Naive thymus-derived CD4-positive, alpha-beta T cell (primary cell): ENCODE measurements around the gene IREB2. TPM values are rescaled to one million over a fixed set of nuclear protein-coding genes. Genes with fewer than 3 reads are reported as not detected.

Source experiments
- ATAC-seq: fragments of 150-1000 bp; cut with Tn5 transposase; 2 replicates; pipeline ENCODE4 v1.10.0; 2021; ENCODE audit warnings: mild to moderate bottlenecking, moderate library complexity
- CTCF ChIA-PET: fragments of 350-600 bp; sonication (Branson Sonifier 250); formaldehyde crosslinking; loops from one replicate; lab custom pipeline; 2021; ENCODE audit warnings: antibody characterized with exemption; lab: Charles Lee
- POLR2A ChIA-PET: fragments of 350-600 bp; sonication (Branson Sonifier 250); formaldehyde crosslinking; loops from one replicate; lab custom pipeline; 2021; ENCODE audit warnings: antibody characterized with exemption, inconsistent platforms; lab: Charles Lee
- DNase-seq, 9 donors: peaks; one replicate each; pipeline versions ENCODE4 v3.0.0 to v3.0.0-alpha.2; 2020 to 2022; ENCODE audit warnings: mixed read lengths in 1 of 9
- H3K27ac ChIP-seq: one replicate; pipeline ENCODE4 v1.7.0; 2013; ENCODE audit warnings: mild to moderate bottlenecking, low read depth, low read length, moderate library complexity
- H3K27me3 ChIP-seq, 2 donors: one replicate each; pipeline ENCODE4 v1.7.0; 2013; ENCODE audit warnings: low read length in 2 of 2, mild to moderate bottlenecking in 2 of 2, moderate library complexity in 2 of 2; ENCODE audit not compliant: control insufficient read depth in 2 of 2, insufficient read depth in 2 of 2
- H3K36me3 ChIP-seq, 3 experiments: 1 replicate in 2 of 3; 2 replicates in 1 of 3; pipeline ENCODE4 v1.7.0; 2013; ENCODE audit warnings: low read length in 3 of 3, mild to moderate bottlenecking in 3 of 3, moderate library complexity in 1 of 3; ENCODE audit not compliant: insufficient read depth in 3 of 3, control insufficient read depth in 2 of 3
- H3K4me1 ChIP-seq, 2 donors: one replicate each; pipeline ENCODE4 v1.7.0; 2013; ENCODE audit warnings: low read length in 2 of 2, mild to moderate bottlenecking in 2 of 2, moderate library complexity in 1 of 2; ENCODE audit not compliant: control insufficient read depth in 2 of 2, insufficient read depth in 2 of 2
- H3K4me3 ChIP-seq: 2 replicates; pipeline ENCODE4 v1.7.0; 2013; ENCODE audit warnings: mild to moderate bottlenecking, low read length
- H3K9me3 ChIP-seq, 3 experiments: 1 replicate in 2 of 3; 2 replicates in 1 of 3; pipeline ENCODE4 v1.7.0; 2013; ENCODE audit warnings: low read length in 3 of 3; ENCODE audit not compliant: control insufficient read depth in 2 of 3
- H3K27ac Mint-ChIP-seq, 9 donors: one replicate each; pipeline ENCODE4 v1.8.0; 2020 to 2022; ENCODE audit warnings: mixed read lengths in 9 of 9, mild to moderate bottlenecking in 8 of 9, moderate library complexity in 5 of 9, inconsistent platforms in 2 of 9
- H3K27me3 Mint-ChIP-seq, 5 donors: one replicate each; pipeline ENCODE4 v1.8.0; 2021 to 2022; ENCODE audit warnings: mixed read lengths in 5 of 5, mild to moderate bottlenecking in 1 of 5
- H3K36me3 Mint-ChIP-seq, 5 donors: one replicate each; pipeline ENCODE4 v1.8.0; 2020 to 2022; ENCODE audit warnings: mixed read lengths in 5 of 5, mild to moderate bottlenecking in 3 of 5, inconsistent platforms in 1 of 5
- H3K4me1 Mint-ChIP-seq, 7 donors: one replicate each; pipeline ENCODE4 v1.8.0; 2020 to 2022; ENCODE audit warnings: mixed read lengths in 7 of 7, mild to moderate bottlenecking in 3 of 7, inconsistent platforms in 1 of 7
- H3K4me3 Mint-ChIP-seq, 10 donors: one replicate each; pipeline ENCODE4 v1.8.0; 2020 to 2022; ENCODE audit warnings: mild to moderate bottlenecking in 10 of 10, mixed read lengths in 10 of 10, moderate library complexity in 6 of 10, inconsistent platforms in 2 of 10
- H3K9me3 Mint-ChIP-seq, 11 donors: one replicate each; pipeline ENCODE4 v1.8.0; 2020 to 2022; ENCODE audit warnings: mixed read lengths in 11 of 11, mild to moderate bottlenecking in 4 of 11, inconsistent platforms in 1 of 11, moderate library complexity in 1 of 11
- intact Hi-C, 2 donors: fragments of 100-400 bp; cut with micrococcal nuclease; formaldehyde crosslinking; loops; one replicate each; pipeline ENCODE4 v1.15.1; 2023
- polyA plus RNA-seq, 2 donors: library from polyadenylated mRNA; unstranded; fragments of 300-500 nt; fragmentation: Illumina TruSeq; gene quantifications; one replicate each; pipeline ENCODE4 v1.2.3, GENCODE V29; 2021
- total RNA-seq, 6 experiments: library from RNA in 5 of 6; stranded (reverse) in 5 of 6; gene quantifications; 1 replicate in 5 of 6; 2 replicates in 1 of 6; pipeline ENCODE4 v1.2.3 and lab custom pipeline; 2021 to 2026

The IREB2 gene
- total and polyA plus RNA-seq, 7 experiments from 2014 or later: 17.6 to 79.8 (median 67.6) TPM

DNA sequence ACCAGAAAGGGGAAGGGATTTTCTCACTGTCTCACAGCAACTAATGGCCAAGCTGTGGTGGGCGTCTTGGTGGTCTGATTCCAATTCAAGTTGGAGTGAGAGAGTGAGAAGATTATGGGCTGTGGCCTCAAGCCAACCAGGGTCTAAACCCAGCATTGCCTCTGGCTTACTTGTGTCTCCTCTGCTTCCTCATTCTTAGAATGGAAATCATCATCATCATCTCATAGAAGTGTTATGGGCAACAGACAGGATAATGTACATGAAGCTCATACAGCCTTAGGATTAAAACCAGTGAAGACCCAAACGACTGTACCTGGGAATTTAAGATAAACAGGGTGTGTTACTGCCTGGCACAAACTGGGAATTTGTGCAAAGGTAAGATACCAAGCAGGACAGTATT, 29.1 kb upstream of the IREB2 start:
- Mint-ChIP-seq H3K4me3 (no peak overlapping the region), H3K27ac (no peak overlapping the region), H3K27me3 (peaks cover 0 to 16% (median 5%) of the 10 kb centered on the region in 5 donors), H3K9me3 (no peaks in the 10 kb centered on the region), H3K36me3 (no peaks in the 10 kb centered on the region), H3K4me1 (no peaks in the 10 kb centered on the region)
- Histone ChIP-seq H3K9me3 (no peaks in the 10 kb centered on the region), H3K27ac (no peak overlapping the region), H3K27me3 (no peaks in the 10 kb centered on the region), H3K4me3 (no peak overlapping the region), H3K36me3 (no peaks in the 10 kb centered on the region), H3K4me1 (no peaks in the 10 kb centered on the region)
- intact Hi-C loops: no loop called here
- POLR2A ChIA-PET: no interaction called here
- CTCF ChIA-PET: no interaction called here
- no peak for ATAC-seq
- DNase-seq: no peak

GRCh38 chr15:78411061-78411460, 27.0 kb upstream of the IREB2 start:
- ChIA-PET CTCF (interaction anchor here (0.8 kb wide), 1 partner anchor 125 kb away, joined by 8 read pairs; no protein-coding TSS in a partner anchor), POLR2A (no interaction called here)
- no peak for DNase-seq
- Mint-ChIP-seq H3K27ac (no peak overlapping the region), H3K9me3 (no peaks in the 10 kb centered on the region), H3K27me3 (peaks cover 0 to 25% (median 8%) of the 10 kb centered on the region in 5 donors), H3K4me3 (no peak overlapping the region), H3K4me1 (no peaks in the 10 kb centered on the region), H3K36me3 (no peaks in the 10 kb centered on the region)
- no peaks in the 10 kb centered on the region for H3K27me3 ChIP-seq
- H3K4me1 ChIP-seq: no peaks in the 10 kb centered on the region
- H3K4me3 ChIP-seq: no peak overlapping the region
- no peak for ATAC-seq
- no peaks in the 10 kb centered on the region for H3K9me3 ChIP-seq
- H3K27ac ChIP-seq: no peak overlapping the region
- no peaks in the 10 kb centered on the region for H3K36me3 ChIP-seq
- intact Hi-C loops: no loop called here

DNA sequence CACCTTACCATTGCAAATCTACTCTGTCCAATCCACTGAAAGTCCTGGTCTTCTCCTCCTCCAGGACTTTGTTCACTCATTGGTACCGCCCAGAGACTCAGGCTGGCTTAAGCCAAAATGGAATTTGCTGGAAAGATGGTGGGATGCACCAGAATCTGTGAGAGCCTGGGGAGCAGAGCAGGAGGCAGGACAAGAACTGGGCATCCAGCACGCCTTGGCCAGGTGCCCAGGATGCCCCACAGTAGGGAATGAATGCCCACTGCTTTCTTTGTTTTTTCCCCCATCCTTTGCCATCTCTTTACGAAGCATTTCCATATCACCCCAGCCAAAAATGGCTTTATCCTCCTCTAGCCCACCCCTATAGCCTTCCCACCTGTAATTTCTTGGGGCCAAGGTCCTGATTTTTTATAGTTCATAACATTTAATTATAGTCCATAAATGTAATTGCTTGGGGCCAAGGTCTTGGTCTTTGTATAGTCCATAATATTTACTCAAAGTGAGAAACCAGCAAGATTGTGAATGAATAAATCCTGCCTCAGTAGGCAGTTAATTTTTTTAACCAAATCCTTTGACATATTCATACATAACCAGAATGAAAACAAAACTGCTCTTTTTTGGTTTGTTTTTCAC, 23.3 kb upstream of the IREB2 start:
- peaks cover 0 to 4% (median 0%) of the 10 kb centered on the region in 11 donors for H3K9me3 Mint-ChIP-seq
- H3K4me1 Mint-ChIP-seq: no peaks in the 10 kb centered on the region
- no peak for ATAC-seq
- intact Hi-C loops: no loop called here
- Histone ChIP-seq H3K36me3 (no peaks in the 10 kb centered on the region), H3K27ac (no peak overlapping the region), H3K27me3 (no peaks in the 10 kb centered on the region), H3K4me1 (no peaks in the 10 kb centered on the region), H3K4me3 (no peak overlapping the region), H3K9me3 (no peaks in the 10 kb centered on the region)
- H3K36me3 Mint-ChIP-seq: no peaks in the 10 kb centered on the region
- CTCF ChIA-PET: no interaction called here
- H3K27me3 Mint-ChIP-seq: peaks cover 0 to 29% (median 4%) of the 10 kb centered on the region in 5 donors
- no peak overlapping the region for H3K4me3 Mint-ChIP-seq
- POLR2A ChIA-PET: no interaction called here
- no peak overlapping the region for H3K27ac Mint-ChIP-seq
- no peak for DNase-seq

DNA sequence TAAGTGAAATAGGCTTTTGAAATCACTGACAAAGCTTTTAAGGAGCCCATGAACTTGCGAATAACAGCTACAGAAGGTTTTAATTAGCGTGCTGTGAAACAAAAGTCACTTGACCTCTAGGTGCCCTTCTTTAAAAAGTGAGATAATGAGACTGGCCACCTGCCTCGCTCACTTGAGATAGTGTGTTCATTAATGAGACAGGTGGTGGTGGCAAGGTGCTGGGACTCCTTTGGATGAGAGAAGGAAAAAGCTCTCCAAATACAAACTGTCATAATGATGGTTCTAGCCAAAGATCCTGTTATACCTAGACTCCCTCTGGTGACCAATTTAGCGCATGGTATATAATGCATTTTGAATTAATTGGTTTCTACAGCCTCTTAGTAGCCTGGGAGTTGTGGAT, 22.7 kb upstream of the IREB2 start:
- Mint-ChIP-seq H3K4me1 (no peaks in the 10 kb centered on the region), H3K27me3 (peaks cover 0 to 29% (median 4%) of the 10 kb centered on the region in 5 donors), H3K36me3 (no peaks in the 10 kb centered on the region), H3K27ac (no peak overlapping the region), H3K9me3 (peaks cover 0 to 4% (median 0%) of the 10 kb centered on the region in 11 donors), H3K4me3 (no peak overlapping the region)
- no peak overlapping the region for H3K27ac ChIP-seq
- no peak overlapping the region for H3K4me3 ChIP-seq
- H3K4me1 ChIP-seq: no peaks in the 10 kb centered on the region
- H3K36me3 ChIP-seq: no peaks in the 10 kb centered on the region
- intact Hi-C loops: no loop called here
- no peaks in the 10 kb centered on the region for H3K27me3 ChIP-seq
- no peak for ATAC-seq
- ChIA-PET CTCF (no interaction called here), POLR2A (no interaction called here)
- no peak for DNase-seq
- no peaks in the 10 kb centered on the region for H3K9me3 ChIP-seq

- Mint-ChIP-seq H3K27me3 (peaks cover 0 to 23% (median 4%) of the 10 kb centered on the region in 5 donors), H3K27ac (no peak overlapping the region), H3K4me3 (no peak overlapping the region), H3K4me1 (peaks cover 0 to 5% (median 4%) of the 10 kb centered on the region in 7 donors), H3K9me3 (peaks cover 0 to 4% (median 0%) of the 10 kb centered on the region in 11 donors), H3K36me3 (no peaks in the 10 kb centered on the region)
- ChIA-PET POLR2A (interaction anchor here (0.6 to 1.7 kb wide), 2 partner anchors 20 to 31 kb away, joined by 4 read pairs; partner anchors contain the start of gene IREB2), CTCF (no interaction called here)
- H3K9me3 ChIP-seq: no peaks in the 10 kb centered on the region
- intact Hi-C loops: no loop called here
- no peaks in the 10 kb centered on the region for H3K4me1 ChIP-seq
- H3K27me3 ChIP-seq: no peaks in the 10 kb centered on the region
- DNase-seq (no peak), ATAC-seq (no peak)
- no peaks in the 10 kb centered on the region for H3K36me3 ChIP-seq
- no peak overlapping the region for H3K4me3 ChIP-seq
- H3K27ac ChIP-seq: no peak overlapping the region
Measured at GRCh38 chr15:78417754-78418630, 20.0 kb upstream of the IREB2 start.

GRCh38 chr15:78418686-78419085, 19.3 kb upstream of the IREB2 start:
- Mint-ChIP-seq H3K4me3 (no peak overlapping the region), H3K27ac (no peak overlapping the region), H3K27me3 (peaks cover 0 to 23% (median 6%) of the 10 kb centered on the region in 5 donors), H3K36me3 (no peaks in the 10 kb centered on the region), H3K9me3 (peaks cover 0 to 4% (median 0%) of the 10 kb centered on the region in 11 donors), H3K4me1 (peaks cover 0 to 5% (median 4%) of the 10 kb centered on the region in 7 donors)
- no peak overlapping the region for H3K4me3 ChIP-seq
- ATAC-seq (no peak), DNase-seq (no peak)
- ChIA-PET POLR2A (no interaction called here), CTCF (no interaction called here)
- no peaks in the 10 kb centered on the region for H3K36me3 ChIP-seq
- no peaks in the 10 kb centered on the region for H3K27me3 ChIP-seq
- H3K9me3 ChIP-seq: no peaks in the 10 kb centered on the region
- intact Hi-C loops: no loop called here
- H3K27ac ChIP-seq: no peak overlapping the region
- no peaks in the 10 kb centered on the region for H3K4me1 ChIP-seq
